Measurements from ENCODE around the gene BANF2.
A peak's percentile ranks its signal among the peaks of the same experiment; 100 is the strongest.

Gene BANF2

DNA sequence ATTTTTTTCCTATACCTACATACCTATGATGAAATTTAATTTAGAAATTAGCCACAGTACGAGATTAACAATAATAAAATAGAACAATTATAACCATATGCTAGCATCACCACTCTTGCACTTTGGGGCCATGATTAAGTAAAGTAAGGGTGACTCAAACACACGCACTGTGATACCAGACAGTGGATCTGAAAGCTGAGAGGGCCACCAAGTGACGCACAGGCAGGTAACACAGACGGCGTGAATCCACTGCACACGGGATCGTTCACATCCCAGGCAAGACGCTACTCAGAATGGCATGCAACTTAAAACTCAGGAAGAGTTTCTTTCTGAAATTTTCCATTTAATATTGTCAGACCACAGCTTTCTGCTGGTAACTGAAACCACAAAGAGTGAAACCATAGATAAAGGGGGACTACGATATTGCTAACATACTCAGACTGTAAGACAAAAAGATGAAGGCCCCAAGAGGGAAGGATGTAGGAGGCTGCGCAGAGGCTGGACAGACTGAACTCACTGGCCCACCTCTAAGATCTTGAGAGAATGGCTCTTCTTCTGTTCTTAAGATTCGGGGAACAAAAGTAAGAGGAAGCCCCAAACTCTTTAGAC lies 35.6 kb upstream of the BANF2 start:
- DNase-seq = no peak

DNA sequence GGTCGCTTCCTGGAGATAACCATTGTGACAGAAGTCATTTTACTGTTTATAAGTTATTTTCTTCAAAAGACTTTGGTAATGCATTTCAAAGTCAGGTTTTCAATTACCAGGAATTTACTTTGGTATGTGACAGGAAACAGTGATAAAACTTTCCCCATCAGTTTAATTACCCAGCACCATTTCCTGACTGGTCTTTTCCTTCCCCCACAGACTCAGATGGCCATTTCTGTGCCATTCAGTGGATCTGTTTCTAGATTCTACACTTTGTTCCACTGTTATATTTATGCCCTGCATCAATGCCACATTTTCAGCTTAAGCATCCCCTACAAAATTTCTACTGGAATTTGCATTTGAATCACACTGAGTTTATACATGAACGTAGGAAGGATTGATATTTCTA lies 34.0 kb upstream of the BANF2 start:
- no peak for DNase-seq

DNA sequence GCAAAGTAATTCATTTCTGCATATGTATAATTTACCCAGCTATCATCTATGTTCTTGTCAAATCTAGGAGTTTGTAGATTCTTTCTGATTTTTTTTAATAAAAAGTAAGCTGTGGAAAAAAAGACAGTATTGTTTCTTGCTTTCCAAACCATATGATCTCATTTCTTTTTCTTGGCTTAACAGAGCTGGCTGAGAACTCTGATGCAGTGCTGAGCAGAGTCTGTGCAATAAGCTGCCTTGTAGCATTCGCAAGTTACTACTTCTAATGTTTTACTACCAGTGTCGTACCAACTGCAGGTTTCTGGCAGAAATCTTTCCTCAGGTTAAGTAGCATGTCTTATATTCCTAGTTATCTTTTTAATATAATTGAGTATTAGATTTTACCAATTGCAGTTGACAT lies 33.3 kb upstream of the BANF2 start:
- no peak for DNase-seq

DNA sequence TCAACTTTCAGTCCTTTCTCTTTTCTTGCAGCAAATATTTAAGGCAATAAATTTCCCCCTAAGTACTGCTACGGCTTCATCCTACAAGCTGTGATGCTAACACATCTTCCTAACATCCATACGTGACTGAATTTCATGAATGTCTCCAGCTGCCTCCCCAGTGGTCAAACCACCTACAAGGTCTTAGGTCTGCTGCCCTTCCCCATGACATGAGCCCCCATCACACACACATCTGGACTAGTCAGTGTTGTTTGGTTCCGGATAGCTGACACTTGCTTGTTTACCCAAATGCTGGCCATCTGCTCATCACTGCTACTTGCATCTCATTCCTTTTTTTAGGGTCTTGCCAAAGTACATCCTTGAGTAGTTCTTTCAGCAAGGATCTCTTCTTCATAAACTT lies 32.3 kb upstream of the BANF2 start:
- no peak for DNase-seq

DNA sequence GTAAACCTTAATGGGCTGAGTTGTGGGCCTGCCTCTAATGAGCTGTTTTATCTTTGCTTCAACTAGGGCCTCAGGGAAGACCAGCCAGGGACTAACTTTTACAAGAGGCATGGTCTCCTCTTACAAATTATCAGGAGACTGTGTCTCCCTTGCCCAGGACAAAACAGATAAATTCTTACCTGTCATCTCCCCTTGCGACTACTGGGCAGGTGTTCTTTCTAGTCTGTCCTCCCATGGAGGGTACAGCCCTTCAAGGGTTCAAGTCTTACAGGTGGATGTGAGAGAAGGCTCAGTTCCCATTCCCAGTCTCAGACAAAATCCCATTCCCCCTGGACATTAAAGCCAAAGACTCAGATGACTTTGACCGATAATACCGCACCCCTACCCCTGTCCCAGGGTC lies 31.3 kb upstream of the BANF2 start:
- DNase-seq = no peak

DNA sequence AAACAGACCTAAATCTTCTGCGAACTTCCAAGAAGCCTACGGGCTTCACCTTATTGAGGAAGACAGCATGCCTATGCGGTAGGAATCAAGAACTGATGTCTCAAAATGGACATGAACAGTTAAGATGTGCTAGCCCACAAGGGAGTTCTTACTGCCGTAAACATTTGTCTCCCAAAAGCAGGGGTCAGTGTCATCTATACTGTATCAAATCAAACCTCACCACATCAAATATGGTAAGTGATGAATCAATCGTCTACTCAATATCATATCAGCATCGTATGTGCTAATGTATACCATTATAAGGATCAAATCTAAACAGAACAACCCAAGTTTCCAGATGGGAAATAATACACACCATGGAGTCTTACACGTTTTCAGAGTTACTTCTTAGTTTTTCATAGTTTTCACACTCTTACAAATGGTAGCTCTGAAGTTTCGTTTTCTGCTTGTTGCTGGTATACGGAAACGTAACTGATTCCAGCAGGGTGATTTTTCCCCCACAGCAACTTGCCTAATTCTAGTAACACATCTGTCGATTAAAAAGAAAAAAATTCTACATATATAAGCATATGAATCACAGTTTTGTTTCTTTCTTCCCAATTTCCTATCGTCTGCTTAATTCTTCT lies 30.3 kb upstream of the BANF2 start:
- DNase-seq = no peak

DNA sequence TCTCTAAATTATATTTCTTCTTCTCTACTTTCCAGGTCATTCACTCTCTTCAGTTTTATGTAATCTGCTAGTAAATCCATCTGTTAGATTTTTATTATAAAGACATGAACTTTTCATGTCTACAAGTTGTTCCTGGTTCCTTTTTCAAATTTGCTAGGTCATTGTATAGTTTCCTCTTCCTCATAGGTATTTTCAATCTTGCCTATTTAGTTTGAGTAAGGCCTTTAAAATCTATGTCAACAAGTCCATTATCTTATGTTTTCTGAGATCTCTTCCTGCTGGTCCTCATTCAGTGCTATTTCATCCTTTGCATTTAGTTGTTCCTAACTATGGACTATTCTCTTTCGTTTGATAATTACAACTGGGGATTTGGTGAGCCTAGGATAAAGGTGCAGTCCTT lies 28.8 kb upstream of the BANF2 start:
- no peak for DNase-seq

DNA sequence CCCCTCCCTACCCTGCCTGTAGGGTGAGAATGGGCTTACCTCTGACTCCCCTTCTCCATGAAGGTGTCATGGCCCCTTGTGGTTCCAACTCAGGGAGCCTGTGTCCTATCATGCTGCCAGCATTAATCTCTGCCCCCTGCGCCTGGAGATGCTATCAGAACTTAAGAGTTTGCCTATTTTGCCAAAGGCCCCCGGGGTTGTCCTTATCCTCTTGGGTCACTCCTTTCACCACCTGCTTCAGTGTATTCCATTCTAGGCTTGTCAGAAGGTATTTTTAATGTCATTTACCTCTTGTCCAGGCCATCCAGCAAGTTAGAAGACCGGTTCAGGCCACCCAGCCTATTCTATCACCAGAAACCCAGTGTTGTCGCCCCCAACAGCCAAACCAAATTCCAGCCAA lies 28.2 kb upstream of the BANF2 start:
- DNase-seq = no peak

DNA sequence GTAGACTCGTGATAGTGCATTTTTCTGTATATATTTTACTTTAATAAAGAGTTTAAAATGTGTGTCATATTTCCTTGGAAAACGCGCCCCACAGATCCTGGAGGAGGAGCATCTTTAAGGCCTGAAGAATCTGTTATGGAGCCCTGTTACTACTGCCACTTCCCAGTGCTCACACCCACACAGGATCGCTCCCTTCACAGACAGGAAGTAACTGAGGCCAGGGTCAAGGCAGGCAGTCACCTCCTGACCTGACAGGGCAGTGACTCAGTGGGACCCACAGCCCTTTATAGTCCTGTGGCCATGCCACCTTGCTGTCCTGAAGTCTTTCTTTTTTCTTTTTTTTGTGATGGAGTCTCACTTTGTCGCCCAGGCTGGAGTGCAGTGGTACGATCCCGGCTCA lies 26.7 kb upstream of the BANF2 start:
- DNase-seq = no peak

DNA sequence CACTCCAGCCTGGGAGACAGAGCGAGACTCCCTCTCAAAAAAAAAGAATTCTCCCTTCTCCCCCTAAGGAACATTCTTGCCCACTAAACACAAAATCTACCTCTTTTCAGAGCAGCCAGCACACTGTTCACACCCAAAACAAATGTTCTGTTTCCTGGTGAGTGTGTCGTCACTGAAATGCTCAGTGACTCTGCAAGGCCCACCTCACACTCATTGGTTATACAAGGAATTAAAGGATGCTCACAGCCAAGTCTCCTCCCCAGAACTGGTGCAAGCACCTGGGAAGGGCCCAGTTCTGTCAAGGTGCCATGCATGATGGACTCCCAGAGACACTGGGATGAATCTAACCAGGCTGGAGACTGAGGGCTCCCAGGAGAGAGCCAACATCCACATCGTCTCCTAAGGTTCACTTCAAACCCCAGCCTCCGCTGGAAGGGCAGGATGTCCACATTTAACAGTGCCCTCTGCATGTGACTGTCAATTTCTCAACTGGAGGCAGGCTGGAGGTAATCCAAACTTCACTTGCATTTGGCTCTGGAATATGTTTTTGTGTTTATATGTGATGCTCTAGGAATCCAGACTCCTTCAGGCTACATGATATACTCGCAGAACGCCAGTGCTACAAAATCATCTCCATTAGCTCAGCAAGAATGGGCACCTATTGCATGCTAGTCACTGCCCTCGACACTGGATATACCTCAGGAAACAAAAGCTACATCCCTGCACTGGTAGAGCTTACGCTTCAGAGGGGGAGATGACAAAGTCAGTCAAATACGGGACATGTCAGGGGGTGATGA lies 24.8 kb upstream of the BANF2 start:
- no peak for DNase-seq

DNA sequence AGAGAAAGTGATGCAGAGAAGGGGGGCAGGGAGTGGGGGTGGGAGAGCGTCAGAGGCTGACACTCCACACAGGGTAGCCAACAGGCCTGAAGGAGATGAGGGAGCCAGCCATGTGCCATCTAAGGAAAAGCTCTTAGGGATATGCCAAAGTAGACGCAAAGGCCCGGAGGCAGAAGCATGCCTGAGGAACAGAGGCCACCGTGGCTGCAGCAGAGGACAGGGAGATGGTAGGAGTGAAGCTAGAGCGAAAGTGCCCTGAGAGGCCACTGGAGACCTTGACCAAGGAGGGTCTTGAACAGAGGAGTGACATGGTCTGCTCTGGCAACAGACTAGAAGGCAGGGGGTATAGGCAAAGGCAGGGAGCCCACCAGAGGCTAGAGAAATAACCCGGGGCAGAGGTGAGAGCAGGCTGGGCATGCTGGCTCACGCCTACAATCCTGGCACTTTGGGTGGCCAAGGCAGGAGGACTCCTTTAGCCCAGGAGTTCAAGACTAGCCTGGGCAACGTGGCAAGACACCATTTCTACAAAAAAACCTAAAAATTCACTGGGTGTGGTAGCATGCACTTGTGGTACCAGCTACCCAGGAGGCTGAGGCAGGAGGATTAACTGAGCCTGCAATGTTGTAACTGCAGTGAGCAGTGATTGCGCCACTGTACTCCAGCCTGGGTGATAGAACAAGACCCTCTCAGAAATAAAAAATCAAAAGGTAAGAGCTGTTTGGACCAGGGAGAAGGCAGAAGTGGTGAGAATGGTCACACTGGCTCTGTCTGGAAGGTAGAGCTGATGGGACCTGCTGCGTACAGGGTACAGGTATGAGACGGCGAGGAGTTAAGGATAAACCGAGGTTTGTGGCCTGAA lies 24.0 kb upstream of the BANF2 start:
- DNase-seq = no peak

DNA sequence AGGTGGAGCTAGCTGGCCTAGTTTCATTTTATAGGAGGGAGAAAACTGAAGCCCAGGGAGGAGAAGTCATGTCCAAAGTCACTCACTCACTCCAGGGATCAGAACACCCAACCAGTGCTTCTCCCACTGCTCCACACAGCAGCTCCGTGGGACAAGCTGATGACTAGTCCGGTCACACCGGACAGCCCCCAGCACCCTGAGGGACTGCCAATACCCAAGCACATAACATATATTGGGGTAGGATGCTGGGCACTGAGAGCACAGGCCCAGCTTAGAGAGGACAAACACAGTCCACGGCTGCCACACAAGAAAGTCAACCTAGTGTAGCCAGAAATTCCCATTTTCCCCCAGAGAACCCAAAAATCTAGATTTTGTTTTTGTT lies 23.4 kb upstream of the BANF2 start:
- DNase-seq = no peak

DNA sequence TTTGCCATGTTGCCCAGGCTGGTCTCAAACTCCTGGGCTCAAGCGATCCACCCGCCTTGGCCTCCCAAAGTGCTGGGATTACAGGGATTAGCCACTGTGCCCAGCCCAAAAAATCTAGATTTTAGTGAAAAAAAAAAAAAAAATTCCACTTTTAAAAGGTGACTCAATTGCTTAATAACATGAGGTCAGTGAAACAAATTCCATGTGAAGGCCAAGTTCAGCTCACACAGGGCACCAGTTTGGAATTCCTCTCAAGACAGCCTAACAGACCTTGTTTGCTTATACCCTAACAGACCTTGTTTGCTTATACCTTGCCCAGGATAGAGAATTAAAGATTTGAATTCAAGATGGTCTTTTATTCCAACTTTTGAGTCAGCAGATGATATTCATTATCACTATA lies 22.8 kb upstream of the BANF2 start:
- no peak for DNase-seq

DNA sequence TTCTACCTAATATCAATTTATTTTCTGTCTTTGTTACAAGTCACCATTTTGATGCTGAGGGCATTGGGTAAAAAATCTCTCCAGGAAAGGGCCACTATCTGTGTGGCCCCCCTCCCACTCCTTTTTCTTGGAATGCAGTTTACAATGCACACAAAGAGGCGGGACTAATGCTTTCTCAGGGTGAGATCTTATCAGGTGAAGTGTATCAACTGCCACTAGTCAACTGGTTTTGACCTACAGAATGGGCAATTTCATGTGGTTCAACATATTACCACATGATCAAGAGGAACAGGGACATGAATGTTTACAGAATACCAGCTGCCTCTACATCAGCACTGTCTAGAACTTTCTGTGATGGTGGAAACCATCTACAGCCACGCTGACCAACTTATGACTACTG lies 21.5 kb upstream of the BANF2 start:
- DNase-seq = no peak

DNA sequence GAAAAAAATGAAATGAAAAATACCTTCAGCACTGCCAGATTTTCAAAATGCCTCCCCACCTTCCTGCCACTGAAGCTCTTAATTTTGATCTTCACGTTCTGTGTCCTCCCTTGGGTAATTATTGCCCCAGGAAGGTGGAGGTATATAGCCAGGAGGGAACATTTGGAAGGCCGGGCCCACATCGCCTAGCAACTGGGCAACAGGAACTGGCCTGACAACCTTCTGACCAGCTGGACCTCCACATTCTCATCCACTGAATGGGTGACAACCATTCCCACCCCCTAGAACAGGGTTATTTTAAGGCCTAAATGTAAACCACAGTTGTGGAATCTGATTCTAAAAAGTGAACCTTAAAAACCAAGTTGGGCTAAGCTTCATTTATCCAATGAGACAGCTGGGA lies 20.9 kb upstream of the BANF2 start:
- DNase-seq = no peak

DNA sequence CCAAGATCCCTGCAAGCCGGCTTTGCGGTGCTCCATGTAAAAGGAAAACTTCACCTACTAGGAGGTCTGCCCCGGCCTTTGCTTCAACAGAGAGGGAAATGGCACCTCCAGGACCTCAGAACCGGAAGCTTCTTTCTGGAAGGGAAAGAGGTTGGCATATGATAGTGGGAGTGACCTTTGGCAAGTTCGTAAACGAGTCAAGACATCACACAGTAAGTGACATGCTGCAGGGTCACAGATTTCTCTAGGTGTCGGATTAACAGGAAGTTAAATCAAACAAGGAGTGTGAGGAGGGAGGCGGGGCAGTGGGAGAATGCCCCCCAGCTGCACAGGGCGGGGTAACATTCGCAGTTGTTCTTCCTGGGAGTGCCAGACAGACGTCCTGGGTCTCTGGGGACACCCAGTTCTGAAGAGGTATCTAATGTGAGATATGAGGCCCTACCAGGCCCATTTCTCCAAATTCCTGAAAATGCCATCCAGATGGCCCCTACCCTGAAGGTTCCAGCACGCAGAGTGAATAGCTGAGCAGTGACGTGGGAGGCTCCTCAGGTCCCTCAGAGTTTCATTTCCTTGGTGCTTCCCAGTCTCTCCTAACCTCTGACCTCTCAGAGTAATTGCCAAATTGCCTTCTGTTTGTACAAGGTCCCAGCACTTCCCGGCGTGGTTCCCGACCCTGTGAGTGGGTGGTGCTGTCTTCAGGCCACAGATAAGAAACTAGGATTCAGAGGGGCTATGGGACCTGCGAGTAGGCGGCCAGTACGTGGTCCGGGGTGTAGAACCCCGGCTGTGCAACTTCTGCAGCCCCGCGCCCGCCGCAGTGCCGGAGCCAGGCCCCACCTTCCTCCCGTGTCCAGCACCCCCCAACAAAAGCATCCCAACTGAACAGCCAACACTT lies 19.6 kb upstream of the BANF2 start:
- no peak for DNase-seq

DNA sequence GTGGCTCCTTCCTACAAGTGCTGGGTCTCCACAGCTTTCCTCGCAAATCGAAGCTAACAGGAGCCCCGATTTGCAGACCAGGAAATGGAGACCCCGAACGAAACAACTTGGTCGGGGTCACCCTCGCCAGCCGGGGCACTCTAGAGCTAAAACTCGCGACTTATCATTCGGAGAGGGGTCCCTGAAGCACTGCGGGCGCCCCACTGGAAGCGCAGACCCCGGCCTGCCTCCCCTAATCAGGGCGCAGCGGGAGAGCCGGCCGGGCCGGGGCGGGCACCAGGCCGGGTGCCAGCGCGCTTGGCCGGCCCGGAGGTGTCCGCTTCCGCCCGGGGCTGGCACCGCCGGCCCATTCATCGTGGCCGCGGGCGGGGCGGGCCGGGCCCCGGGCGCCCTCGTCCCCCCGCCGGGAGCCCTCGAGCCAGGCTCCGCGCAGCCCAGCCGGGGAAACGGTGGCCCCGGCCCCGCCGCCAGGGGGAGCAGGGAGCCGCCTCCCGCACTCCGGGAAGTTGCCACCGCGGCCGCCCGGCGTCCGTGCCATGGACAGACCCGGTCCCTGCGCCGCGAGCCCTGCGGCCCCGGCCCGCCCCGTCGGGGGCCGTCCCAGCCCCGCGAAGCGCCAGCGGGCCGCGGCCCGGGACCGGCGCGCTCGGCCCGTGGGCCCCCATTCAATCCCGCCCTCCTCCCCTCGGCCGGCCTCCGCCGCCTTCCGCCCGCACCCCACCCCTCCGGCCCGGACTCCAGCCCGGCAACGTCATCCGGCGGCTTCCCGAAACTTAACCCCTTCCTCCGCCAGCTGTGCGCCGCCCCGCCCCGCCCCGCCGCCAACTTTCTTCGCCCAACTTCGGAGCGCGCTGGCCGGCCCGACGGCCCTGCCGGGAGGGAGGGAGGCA lies 18.7 kb upstream of the BANF2 start:
- DNase-seq = peak; percentile 10

DNA sequence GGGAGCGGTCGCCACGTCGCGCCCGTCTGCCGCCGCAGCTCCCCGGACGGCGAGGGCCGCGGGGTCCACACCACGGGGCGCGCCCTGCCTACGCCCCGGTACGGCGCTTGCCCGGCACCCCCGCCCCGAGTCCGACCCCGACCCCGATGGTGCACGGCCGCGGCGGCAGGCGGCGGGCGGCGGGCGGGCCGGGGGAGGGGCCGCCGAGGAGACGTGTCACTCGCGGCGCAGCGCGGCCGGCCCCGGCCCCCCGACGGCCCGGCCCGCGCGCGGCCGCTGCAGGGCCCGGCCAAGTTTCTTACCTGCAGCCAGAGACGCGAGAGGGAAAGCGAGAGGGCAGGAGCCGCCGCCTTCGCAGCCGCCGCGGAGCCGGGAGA lies 18.1 kb upstream of the BANF2 start:
- DNase-seq = no peak

DNA sequence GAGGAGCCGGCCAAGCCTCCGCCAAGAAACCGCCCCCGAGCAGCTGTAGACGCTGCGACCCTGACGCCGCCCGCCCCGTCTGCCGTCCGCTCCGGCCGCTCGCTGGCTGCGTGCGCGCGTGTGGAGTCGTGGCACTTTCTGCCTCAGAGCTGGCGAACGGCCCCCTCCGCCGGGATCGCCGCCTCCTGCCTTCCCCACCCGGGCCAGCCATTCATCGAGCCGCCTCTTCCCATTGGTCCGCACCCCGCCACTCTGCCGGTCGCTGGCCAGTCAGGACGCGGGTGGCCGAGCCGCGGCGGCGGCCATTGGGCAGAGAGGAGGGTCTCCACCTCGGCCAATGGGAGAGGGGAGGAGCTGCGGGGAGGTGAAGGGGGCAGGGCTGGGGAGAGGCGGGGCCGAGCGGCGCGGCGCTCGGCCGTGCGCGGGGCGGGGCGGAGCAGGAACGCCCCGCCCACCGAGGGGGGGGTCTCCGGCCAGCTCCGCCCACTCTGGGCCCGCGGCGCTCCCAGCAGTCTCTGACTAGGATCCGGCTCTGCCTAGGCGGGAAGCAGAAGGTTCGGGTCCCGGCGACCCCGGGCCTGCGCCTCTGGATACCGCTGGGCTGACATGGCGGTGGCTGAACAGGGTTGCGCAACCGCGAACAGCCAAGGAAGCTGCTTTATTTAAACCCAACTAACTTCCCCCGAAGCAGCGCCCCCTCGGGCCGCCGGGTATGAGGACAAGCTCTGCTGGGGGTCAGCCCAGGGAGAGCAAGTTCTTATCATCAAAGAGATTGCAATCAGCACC lies 17.5 kb upstream of the BANF2 start, which contains the start of gene RRBP1:
Gene RRBP1, minus strand, starts transcription at position 140 of the 786 bp plus-strand sequence. CDS start 21,735 bp downstream, outside the sequence.
- peak; percentile 94 for DNase-seq

DNA sequence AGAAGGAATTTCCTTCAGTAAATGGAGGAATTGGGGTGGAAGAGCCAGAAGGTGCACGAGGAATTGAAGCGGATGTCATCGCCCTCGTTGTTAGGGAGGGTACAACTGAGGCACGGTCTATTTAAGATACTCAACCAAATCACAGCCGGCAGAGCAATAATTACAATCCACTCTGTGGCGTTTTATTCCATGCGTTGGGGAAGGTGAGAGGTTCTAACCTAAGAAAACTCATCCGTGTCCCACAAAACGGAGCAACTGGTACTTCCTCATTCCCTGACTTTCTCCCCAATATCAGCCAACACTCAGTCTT lies 16.9 kb upstream of the BANF2 start:
- DNase-seq = no peak

All from SHP77 treated with DMSO at 0.1 percent for 48 hours (cell line).